IMR-90 (cell line): ENCODE data around the gene DHDH. TPM values are rescaled to one million over a fixed set of nuclear protein-coding genes. Genes with fewer than 3 reads are reported as not detected.

Experiments used
- ATAC-seq: fragments of 200-7000 bp; cut with Tn5 transposase; 2 replicates; pipeline ENCODE4 v1.9.1; 2020; ENCODE audit warnings: low read depth, mild to moderate bottlenecking, moderate library complexity
- BruUV-seq: library from RNA; stranded (reverse); fragments of 400-500 nt; replicated peaks from 2 replicates; lab custom pipeline; 2021; lab: Mats Ljungman, UMichigan
- CTCF ChIA-PET: fragments of 300-600 bp; formaldehyde crosslinking; extraction: SDS; loops from one replicate; lab custom pipeline; 2021; ENCODE audit warnings: antibody characterized with exemption; lab: Yijun Ruan, JAX
- POLR2A ChIA-PET: fragments of 300-600 bp; sonication (Branson Sonifier 250); formaldehyde crosslinking; loops from one replicate; lab custom pipeline; 2022; ENCODE audit warnings: antibody characterized with exemption; ENCODE audit not compliant: unreplicated experiment; lab: Charles Lee
- DNase-seq: peaks from one replicate; pipeline ENCODE4 v3.0.0; 2013
- H2AFZ ChIP-seq: replicated peaks from 2 replicates; pipeline ENCODE3; 2013; ENCODE audit warnings: low read length, mild to moderate bottlenecking; ENCODE audit not compliant: poor library complexity
- H2AK5ac ChIP-seq: 2 replicates; pipeline ENCODE4 v1.6.1; 2013; ENCODE audit warnings: low read depth, low read length, inconsistent platforms
- H2AK9ac ChIP-seq: replicated peaks from 2 replicates; pipeline ENCODE3; 2013; ENCODE audit warnings: mild to moderate bottlenecking, low read depth, low read length, moderate library complexity; ENCODE audit not compliant: poor library complexity
- H2BK120ac ChIP-seq: 2 replicates; pipeline ENCODE4 v1.6.1; 2013; ENCODE audit warnings: low read depth, low read length, inconsistent platforms
- H2BK15ac ChIP-seq: 3 replicates; pipeline ENCODE4 v1.6.1; 2013; ENCODE audit warnings: low read depth, low read length, inconsistent platforms
- H2BK20ac ChIP-seq: 2 replicates; pipeline ENCODE4 v1.6.1; 2013; ENCODE audit warnings: low read depth, mild to moderate bottlenecking, inconsistent platforms, low read length, moderate library complexity
- H2BK5ac ChIP-seq: 2 replicates; pipeline ENCODE4 v1.6.1; 2013; ENCODE audit warnings: mild to moderate bottlenecking, low read depth, low read length, inconsistent platforms; ENCODE audit not compliant: poor library complexity, severe bottlenecking
- H3K14ac ChIP-seq: replicated peaks from 2 replicates; pipeline ENCODE4 v1.6.1; 2013; ENCODE audit warnings: low read depth, low read length, inconsistent platforms
- H3K18ac ChIP-seq: 2 replicates; pipeline ENCODE4 v1.6.1; 2013; ENCODE audit warnings: low read depth, low read length, control low read depth
- H3K23ac ChIP-seq: 2 replicates; pipeline ENCODE4 v1.6.1; 2013; ENCODE audit warnings: low read depth, low read length, inconsistent platforms
- H3K27ac ChIP-seq: 2 replicates; pipeline ENCODE4 v1.5.1; 2013; ENCODE audit warnings: mild to moderate bottlenecking, control low read depth, low read length; ENCODE audit not compliant: insufficient read depth
- H3K27me3 ChIP-seq: 2 replicates; pipeline ENCODE4 v1.6.1; 2013; ENCODE audit warnings: low read length; ENCODE audit not compliant: control insufficient read depth, insufficient read depth
- H3K36me3 ChIP-seq: 2 replicates; pipeline ENCODE4 v1.6.1; 2013; ENCODE audit warnings: low read length, mixed read lengths; ENCODE audit not compliant: control insufficient read depth, insufficient read depth
- H3K4ac ChIP-seq: 2 replicates; pipeline ENCODE4 v1.6.1; 2013; ENCODE audit warnings: low read depth, low read length, inconsistent platforms
- H3K4me1 ChIP-seq: 2 replicates; pipeline ENCODE4 v1.6.1; 2013; ENCODE audit warnings: low read length, mixed read lengths; ENCODE audit not compliant: control insufficient read depth, insufficient read depth
- H3K4me2 ChIP-seq: 2 replicates; pipeline ENCODE4 v1.6.1; 2013; ENCODE audit warnings: low read depth, mild to moderate bottlenecking, control low read depth, low read length, moderate library complexity
- H3K4me3 ChIP-seq: 2 replicates; pipeline ENCODE4 v1.5.1; 2013; ENCODE audit warnings: low read depth, mild to moderate bottlenecking, control low read depth, low read length, moderate library complexity; ENCODE audit not compliant: insufficient read depth
- H3K56ac ChIP-seq: 2 replicates; pipeline ENCODE4 v1.6.1; 2013; ENCODE audit warnings: low read length, inconsistent platforms; ENCODE audit not compliant: insufficient read depth; ENCODE audit errors: extremely low read depth
- H3K79me1 ChIP-seq, 2 experiments: 2 replicates each; pipeline ENCODE4 v1.6.1; 2013; ENCODE audit warnings: low read length in 2 of 2, inconsistent platforms in 1 of 2, low read depth in 1 of 2
- H3K9ac ChIP-seq: 2 replicates; pipeline ENCODE4 v1.6.1; 2013; ENCODE audit warnings: low read depth, low read length, control low read depth
- H3K9me1 ChIP-seq: 2 replicates; pipeline ENCODE4 v1.6.1; 2013; ENCODE audit warnings: low read length, inconsistent platforms; ENCODE audit not compliant: insufficient read depth
- H3K9me3 ChIP-seq: 2 replicates; pipeline ENCODE4 v1.6.1; 2013; ENCODE audit warnings: low read length; ENCODE audit not compliant: control insufficient read depth, insufficient read depth
- H4K20me1 ChIP-seq: 2 replicates; pipeline ENCODE4 v1.6.1; 2013; ENCODE audit warnings: low read length, inconsistent platforms; ENCODE audit not compliant: insufficient read depth
- H4K5ac ChIP-seq: 2 replicates; pipeline ENCODE4 v1.6.1; 2013; ENCODE audit warnings: mild to moderate bottlenecking, low read depth, low read length, control low read depth
- H4K8ac ChIP-seq, 2 experiments: 2 replicates each; pipeline ENCODE4 v1.6.1; 2013; ENCODE audit warnings: low read depth in 2 of 2, low read length in 2 of 2, control low read depth in 1 of 2, inconsistent platforms in 1 of 2
- H4K91ac ChIP-seq: 2 replicates; pipeline ENCODE4 v1.6.1; 2013; ENCODE audit warnings: low read depth, low read length, inconsistent platforms; ENCODE audit not compliant: insufficient read depth
- BHLHE40 ChIP-seq: fragments of 150-350 bp; IDR thresholded peaks from 2 replicates; pipeline ENCODE4 v1.6.1; 2016; ENCODE audit warnings: mild to moderate bottlenecking, low read depth, low read length
- CEBPB ChIP-seq: IDR thresholded peaks from 2 replicates; pipeline ENCODE4 v1.6.1; 2012; ENCODE audit warnings: low read depth, low read length, improper control_type of control experiment
- CHD1 ChIP-seq: IDR thresholded peaks from 2 replicates; pipeline ENCODE4 v1.6.1; 2012; ENCODE audit warnings: low read depth, low read length, improper control_type of control experiment
- FOS ChIP-seq: fragments of 150-350 bp; IDR thresholded peaks from 2 replicates; pipeline ENCODE4 v1.6.1; 2016; ENCODE audit warnings: low read depth, low read length
- MAFK ChIP-seq: IDR thresholded peaks from 2 replicates; pipeline ENCODE4 v1.6.1; 2012; ENCODE audit warnings: low read depth, low read length, improper control_type of control experiment
- MAZ ChIP-seq: IDR thresholded peaks from 2 replicates; pipeline ENCODE4 v1.6.1; 2012; ENCODE audit warnings: low read depth, mild to moderate bottlenecking, low read length, improper control_type of control experiment, moderate library complexity, borderline replicate concordance
- MXI1 ChIP-seq: IDR thresholded peaks from 2 replicates; pipeline ENCODE4 v1.6.1; 2012; ENCODE audit warnings: low read depth, mild to moderate bottlenecking, low read length, moderate library complexity, borderline replicate concordance
- NFE2L2 ChIP-seq: fragments of 150-350 bp; IDR thresholded peaks from 2 replicates; pipeline ENCODE4 v1.6.1; 2016; ENCODE audit warnings: low read depth, mild to moderate bottlenecking, low read length
- POLR2A ChIP-seq: IDR thresholded peaks from 2 replicates; pipeline ENCODE4 v1.6.1; 2012; ENCODE audit warnings: mild to moderate bottlenecking, low read depth, low read length
- RAD21 ChIP-seq: IDR thresholded peaks from 2 replicates; pipeline ENCODE4 v1.6.1; 2012; ENCODE audit warnings: low read length, improper control_type of control experiment
- RCOR1 ChIP-seq: IDR thresholded peaks from 2 replicates; pipeline ENCODE4 v1.6.1; 2012; ENCODE audit warnings: mild to moderate bottlenecking, low read length, improper control_type of control experiment; ENCODE audit not compliant: insufficient replicate concordance
- SMC3 ChIP-seq: fragments of 150-350 bp; IDR thresholded peaks from 2 replicates; pipeline ENCODE4 v1.6.1; 2016; ENCODE audit warnings: low read depth, mild to moderate bottlenecking, antibody characterized with exemption, low read length, moderate library complexity
- WGBS, 2 experiments: methylation state at CpG; one replicate each; pipeline versions ENCODE4 v1.1.5 to v1.1.7; 2013; ENCODE audit warnings: missing lambda C conversion rate in 2 of 2; ENCODE audit not compliant: insufficient read length in 1 of 2; ENCODE audit errors: extremely low coverage in 2 of 2; 5-methylcytosine and 5-hydroxymethylcytosine counted together
- dilution Hi-C: fragments of 300-500 bp; cut with HindIII; formaldehyde crosslinking; loops from one replicate; pipeline ENCODE4 v1.14.3; 2018; ENCODE audit warnings: low sequenced_read_pairs; ENCODE audit not compliant: unreplicated experiment
- in situ Hi-C: fragments of 300-500 bp; cut with MboI; formaldehyde crosslinking; loops from 3 replicates; pipeline ENCODE4 v1.14.3; 2019; ENCODE audit warnings: low sequenced_read_pairs, inconsistent platforms, mixed read lengths
- intact Hi-C: fragments of 100-400 bp; cut with micrococcal nuclease; formaldehyde crosslinking; loops from 2 replicates; pipeline ENCODE4 v1.10.0; 2022
- polyA plus RNA-seq, 3 experiments: library from polyadenylated mRNA; depleted of rRNA; stranded (reverse); fragments of >200 nt; gene quantifications; 2 replicates each; pipeline ENCODE4 v1.2.3, GENCODE V29; 2012; ENCODE audit warnings: low replicate concordance in 1 of 3
- total RNA-seq: library from RNA; depleted of rRNA; stranded (reverse); fragments of >200 nt; gene quantifications from 2 replicates; pipeline ENCODE4 v1.2.3, GENCODE V29; 2012
- TF ChIP-seq, protein P1 (sequence below): fragments of 150-350 bp; IDR thresholded peaks from 2 replicates; pipeline ENCODE4 v1.6.1; 2017; ENCODE audit warnings: mild to moderate bottlenecking, antibody characterized with exemption, low read length, low read depth
- TF ChIP-seq, protein P2 (sequence below): conservative IDR thresholded peaks from 2 replicates; pipeline ENCODE4 v1.5.1; 2012; ENCODE audit warnings: mild to moderate bottlenecking, low read depth, low read length, improper control_type of control experiment

DHDH gene
- total and polyA plus RNA-seq, 2 of the 4 experiments (the other 2 are of a cell fraction): 0.36 to 0.53 TPM

DNA sequence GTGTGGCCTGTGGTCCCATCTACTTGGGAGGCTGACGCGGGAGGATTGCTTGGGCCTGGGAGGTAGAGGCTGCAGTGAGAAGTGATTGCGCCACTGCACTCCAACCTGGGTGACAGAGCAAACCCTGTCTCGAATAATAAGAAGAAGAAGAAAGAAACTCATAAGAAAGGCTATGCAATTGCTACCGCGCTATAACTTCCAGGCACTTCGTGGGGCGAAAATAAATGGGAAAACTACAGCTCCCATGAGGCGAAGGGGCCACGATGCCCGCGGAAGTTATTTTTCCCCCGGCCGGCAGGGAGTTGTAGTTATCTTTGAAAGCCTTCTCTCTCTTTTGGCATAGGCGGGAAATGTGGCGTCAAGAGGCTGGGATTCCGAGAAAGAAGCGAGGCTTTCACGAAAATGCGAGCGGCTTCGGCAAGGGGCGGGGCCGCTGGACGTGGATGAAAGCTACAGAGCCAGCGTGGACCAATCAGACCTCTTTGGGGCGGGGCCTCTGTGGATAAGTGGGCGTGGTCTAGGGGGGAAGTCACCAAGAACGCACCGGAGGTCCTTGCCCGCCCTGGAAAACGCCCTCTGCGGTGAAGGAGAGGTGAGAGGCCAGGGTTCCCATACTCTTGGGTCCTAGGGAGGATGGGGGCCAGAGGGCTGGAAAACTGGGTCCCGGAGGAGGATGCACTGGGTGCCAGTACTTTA is 33.6 kb upstream of the DHDH start, which contains the start of gene NUCB1:
Gene NUCB1 (plus strand): TSS at position 532 of the 696 bp plus-strand sequence. CDS start 485 bp downstream, outside the sequence.
- H3K36me3 ChIP-seq: peaks cover 10% of the 10 kb centered on the region
- H3K18ac ChIP-seq: peak within 1 kb of the TSS; percentile 14; the same call in 1 of the 2 replicates
- H3K9me1 ChIP-seq: peaks cover 8% of the 10 kb centered on the region
- no peak within 1 kb of the TSS for H2BK15ac ChIP-seq
- peak; percentile 97 for DNase-seq
- WGBS, 2 experiments: 4% methylated on average over 13 of the region's 34 CpGs; no CpG with 5 or more reads in 1 of the 2 experiments
- peak within 1 kb of the TSS; percentile 71 for H4K5ac ChIP-seq
- H2BK120ac ChIP-seq: peak within 1 kb of the TSS; percentile 42; the same call in 1 of the 2 replicates
- 0 out of 2 replicates have a peak, but pooled peaks cover 1% of the 10 kb centered on the region for H3K27me3 ChIP-seq
- no TSS peak for BruUV-seq
- peak within 1 kb of the TSS; percentile 79 for H3K4me3 ChIP-seq
- H4K8ac ChIP-seq: peak within 1 kb of the TSS; percentile 24 to 92
- no peak within 1 kb of the TSS; the same call in 1 of the 2 replicates for H3K56ac ChIP-seq
- peak within 1 kb of the TSS; percentile 96 for H3K4me2 ChIP-seq
- no peak within 1 kb of the TSS for H2BK20ac ChIP-seq
- peaks cover 2% of the 10 kb centered on the region; the same call in 1 of the 2 replicates for H4K20me1 ChIP-seq
- in situ Hi-C loops (no loop called here), dilution Hi-C loops (no loop called here), intact Hi-C loops (loop anchor here (2.0 kb wide), 1 partner anchor 55 kb away; the partner anchor contains the start of gene BAX)
- peak within 1 kb of the TSS; percentile 94 for H2AK9ac ChIP-seq
- H2AK5ac ChIP-seq: peak within 1 kb of the TSS; percentile 55; the same call in 1 of the 2 replicates
- H3K79me1 ChIP-seq: peaks cover 16 to 43% of the 10 kb centered on the region in 2 experiments
- H2AFZ ChIP-seq: peak within 1 kb of the TSS; percentile 91
- peaks cover 2% of the 10 kb centered on the region; the same call in 1 of the 2 replicates for H3K4me1 ChIP-seq
- H3K23ac ChIP-seq: peak within 1 kb of the TSS; percentile 62; the same call in 1 of the 2 replicates
- peak; percentile 98 for ATAC-seq
- H3K27ac ChIP-seq: peak within 1 kb of the TSS; percentile 56
- no peaks in the 10 kb centered on the region for H3K9me3 ChIP-seq
- peak within 1 kb of the TSS; percentile 85 for H3K4ac ChIP-seq
- peak within 1 kb of the TSS; percentile 80 for H3K14ac ChIP-seq
- peak within 1 kb of the TSS; percentile 71 for H3K9ac ChIP-seq
- H4K91ac ChIP-seq: peak within 1 kb of the TSS; percentile 43
- H2BK5ac ChIP-seq: peak within 1 kb of the TSS; percentile 42
- ChIA-PET POLR2A (interaction anchor here (1.4 kb wide), 1 partner anchor 64 kb away, joined by 5 read pairs; no protein-coding TSS in a partner anchor), CTCF (interaction anchor here (0.6 to 1.0 kb wide), 2 partner anchors 50 to 118 kb away, joined by 3 to 4 read pairs; no protein-coding TSS in a partner anchor)
- TF ChIP-seq POLR2A: no peak
- TF ChIP-seq NFE2L2: no peak
- no peak; the same call in 1 of the 2 replicates for TF ChIP-seq SMC3
- TF ChIP-seq, protein P1, sequence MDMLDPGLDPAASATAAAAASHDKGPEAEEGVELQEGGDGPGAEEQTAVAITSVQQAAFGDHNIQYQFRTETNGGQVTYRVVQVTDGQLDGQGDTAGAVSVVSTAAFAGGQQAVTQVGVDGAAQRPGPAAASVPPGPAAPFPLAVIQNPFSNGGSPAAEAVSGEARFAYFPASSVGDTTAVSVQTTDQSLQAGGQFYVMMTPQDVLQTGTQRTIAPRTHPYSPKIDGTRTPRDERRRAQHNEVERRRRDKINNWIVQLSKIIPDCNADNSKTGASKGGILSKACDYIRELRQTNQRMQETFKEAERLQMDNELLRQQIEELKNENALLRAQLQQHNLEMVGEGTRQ: peak; percentile 48; the same call in 1 of the 2 replicates
- no peak for TF ChIP-seq RCOR1
- TF ChIP-seq MAFK: no peak
- TF ChIP-seq FOS: peak; percentile 23; the same call in 1 of the 2 replicates
- no peak for TF ChIP-seq CHD1
- TF ChIP-seq RAD21: peak; percentile 44
- no peak for TF ChIP-seq BHLHE40
- TF ChIP-seq, protein P2, sequence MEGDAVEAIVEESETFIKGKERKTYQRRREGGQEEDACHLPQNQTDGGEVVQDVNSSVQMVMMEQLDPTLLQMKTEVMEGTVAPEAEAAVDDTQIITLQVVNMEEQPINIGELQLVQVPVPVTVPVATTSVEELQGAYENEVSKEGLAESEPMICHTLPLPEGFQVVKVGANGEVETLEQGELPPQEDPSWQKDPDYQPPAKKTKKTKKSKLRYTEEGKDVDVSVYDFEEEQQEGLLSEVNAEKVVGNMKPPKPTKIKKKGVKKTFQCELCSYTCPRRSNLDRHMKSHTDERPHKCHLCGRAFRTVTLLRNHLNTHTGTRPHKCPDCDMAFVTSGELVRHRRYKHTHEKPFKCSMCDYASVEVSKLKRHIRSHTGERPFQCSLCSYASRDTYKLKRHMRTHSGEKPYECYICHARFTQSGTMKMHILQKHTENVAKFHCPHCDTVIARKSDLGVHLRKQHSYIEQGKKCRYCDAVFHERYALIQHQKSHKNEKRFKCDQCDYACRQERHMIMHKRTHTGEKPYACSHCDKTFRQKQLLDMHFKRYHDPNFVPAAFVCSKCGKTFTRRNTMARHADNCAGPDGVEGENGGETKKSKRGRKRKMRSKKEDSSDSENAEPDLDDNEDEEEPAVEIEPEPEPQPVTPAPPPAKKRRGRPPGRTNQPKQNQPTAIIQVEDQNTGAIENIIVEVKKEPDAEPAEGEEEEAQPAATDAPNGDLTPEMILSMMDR: peak; percentile 42
- peak; percentile 55 for TF ChIP-seq CEBPB
- peak; percentile 41; the same call in 1 of the 2 replicates for TF ChIP-seq MAZ
- TF ChIP-seq MXI1: peak; percentile 44; the same call in 1 of the 2 replicates
